Activated CD4-positive, alpha-beta T cell treated with anti-CD3 and anti-CD28 coated beads for 24 hours (primary cell): ENCODE results near the gene SCNN1B.

Experiments
- DNase-seq, 2 donors: peaks; one replicate each; pipeline ENCODE4 v3.0.0-alpha.2; 2020; ENCODE audit warnings: low read depth in 2 of 2

SCNN1B gene

GRCh38 chr16:23321206-23321875, 19.2 kb downstream of the SCNN1B start:
- no peak for DNase-seq

DNA sequence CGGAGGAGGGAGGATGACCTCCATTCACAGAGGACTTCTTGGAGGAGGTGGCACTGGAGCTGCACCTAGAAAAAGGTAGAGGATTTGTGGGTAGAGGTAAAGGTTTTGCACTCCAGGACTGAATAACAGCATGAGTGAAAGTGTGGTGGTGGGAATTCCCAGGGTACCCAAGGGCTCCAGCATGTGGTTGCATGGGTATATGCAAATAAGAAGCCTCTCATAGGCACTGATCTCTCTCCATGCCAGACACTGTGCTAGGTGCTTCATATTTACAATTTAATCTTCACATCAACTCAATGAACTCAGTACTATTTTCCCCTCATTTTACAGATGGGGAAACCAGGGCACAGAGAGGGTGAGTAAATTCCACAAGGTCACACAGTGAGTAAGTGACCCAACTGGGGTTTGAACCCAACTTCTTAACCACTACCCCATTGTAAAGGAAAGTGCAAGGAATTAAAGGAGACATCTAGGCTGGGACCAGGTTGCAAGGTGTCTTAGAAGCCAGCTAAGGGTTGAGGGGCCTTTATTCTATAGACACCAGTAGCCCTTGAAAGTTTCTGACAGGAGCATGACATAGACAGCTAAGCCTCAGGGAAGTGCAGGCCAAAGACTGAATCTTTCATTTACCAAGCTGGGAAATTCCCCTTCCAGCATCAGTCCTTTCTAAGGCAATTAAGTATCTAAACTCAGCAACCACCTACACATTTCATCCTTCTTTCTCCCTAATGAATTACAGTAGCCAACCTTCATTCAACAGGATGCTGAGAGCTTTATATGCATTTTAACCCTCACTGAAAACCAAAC, 21.3 kb downstream of the SCNN1B start:
- DNase-seq: no peak

DNA sequence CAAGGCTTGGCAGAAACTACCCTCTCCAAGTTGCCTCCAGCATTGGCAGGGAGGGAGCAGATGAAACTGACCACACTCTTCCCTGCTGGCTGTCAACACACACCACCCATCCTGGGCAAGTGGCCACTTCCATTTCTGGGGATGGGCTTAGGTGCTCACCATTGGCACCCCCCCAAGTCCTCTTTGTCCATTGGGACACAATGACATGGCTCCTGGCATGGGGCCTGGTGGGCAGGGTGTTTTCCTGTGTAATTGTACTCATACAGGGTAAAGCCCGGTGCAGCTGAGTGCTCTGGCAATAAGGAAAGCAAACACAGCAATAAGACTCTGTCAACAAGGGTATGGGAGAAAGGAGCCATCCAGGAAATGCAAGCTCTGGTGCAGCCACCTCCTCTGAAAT, 22.6 kb downstream of the SCNN1B start:
- no peak for DNase-seq

DNA sequence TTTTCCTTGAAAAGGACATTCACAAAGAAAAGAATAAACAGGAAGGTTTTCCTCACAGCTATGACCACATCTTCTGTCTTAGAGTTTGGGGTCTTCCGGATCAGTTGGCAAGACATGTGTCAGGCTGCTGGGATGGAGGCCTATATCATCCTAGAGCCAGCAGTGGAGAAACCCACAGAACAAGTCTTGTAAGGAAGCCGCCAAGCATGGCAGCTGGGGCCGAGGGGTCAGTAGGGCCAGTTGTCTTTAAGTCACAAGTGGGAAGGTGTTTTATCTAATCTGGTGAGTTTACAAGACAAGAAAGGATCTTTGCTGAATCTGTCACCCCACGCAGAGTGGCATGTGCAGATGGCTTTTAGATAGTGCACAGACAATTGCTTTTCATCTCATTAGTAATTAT, 25.7 kb downstream of the SCNN1B start:
- no peak for DNase-seq

- no peak for DNase-seq
Measured at GRCh38 chr16:23330161-23330560, 28.1 kb downstream of the SCNN1B start.

DNA sequence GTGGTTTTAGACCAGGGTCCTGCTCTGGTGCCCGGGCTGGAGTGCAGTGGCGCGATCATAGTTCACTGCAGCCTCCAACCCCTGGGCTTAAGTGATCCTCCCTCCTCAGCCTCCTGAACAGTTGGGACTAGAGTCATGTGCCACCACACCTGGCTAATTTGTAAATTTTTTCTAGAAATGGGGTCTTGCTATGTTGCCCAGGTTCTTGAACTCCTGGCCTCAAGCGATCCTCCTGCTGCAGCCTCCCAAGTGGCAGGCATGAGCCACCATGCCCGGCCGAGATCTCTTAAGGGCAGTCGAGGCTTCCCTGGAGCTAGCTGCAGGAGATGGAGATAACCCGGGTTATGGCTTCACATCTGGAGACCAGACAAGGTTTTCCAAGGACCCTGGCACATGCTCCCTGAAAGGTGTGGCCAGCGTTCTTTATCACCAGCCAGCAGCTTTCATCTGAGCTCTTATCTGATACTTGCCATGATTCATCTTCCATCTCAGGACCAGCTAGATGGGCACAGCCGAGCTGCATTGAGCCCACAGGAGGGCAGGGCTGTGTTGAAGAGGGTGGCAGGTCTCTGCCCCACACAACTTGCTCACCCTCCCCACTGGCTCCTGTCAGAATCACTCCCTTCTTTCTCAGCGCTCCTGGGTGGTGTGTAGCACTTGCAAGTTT, 28.6 kb downstream of the SCNN1B start:
- no peak for DNase-seq

GRCh38 chr16:23333034-23333579, 31.0 kb downstream of the SCNN1B start:
- no peak for DNase-seq

- no peak for DNase-seq
Measured at GRCh38 chr16:23333831-23334456, 31.8 kb downstream of the SCNN1B start.

DNA sequence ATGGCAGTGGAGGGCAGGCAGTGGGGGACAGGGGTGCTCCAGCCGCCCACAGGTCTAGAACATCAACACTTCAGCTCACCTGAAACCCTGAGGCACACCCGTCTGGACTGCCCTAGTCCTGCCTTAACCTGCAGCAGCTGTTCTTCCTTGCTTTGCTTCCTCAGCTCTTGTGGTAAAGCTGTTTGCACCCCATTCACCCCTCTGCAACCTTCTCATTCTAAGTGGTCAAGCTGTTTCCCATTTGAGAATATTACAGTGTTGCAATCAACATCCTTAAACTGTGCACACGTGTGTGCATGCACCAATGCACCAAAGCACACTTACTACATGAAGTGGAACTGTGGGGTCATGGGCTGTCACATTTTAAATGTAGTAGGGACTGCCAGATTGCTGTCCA, 32.4 kb downstream of the SCNN1B start:
- no peak for DNase-seq

- no peak for DNase-seq
Measured at GRCh38 chr16:23334950-23335349, 32.8 kb downstream of the SCNN1B start.

DNA sequence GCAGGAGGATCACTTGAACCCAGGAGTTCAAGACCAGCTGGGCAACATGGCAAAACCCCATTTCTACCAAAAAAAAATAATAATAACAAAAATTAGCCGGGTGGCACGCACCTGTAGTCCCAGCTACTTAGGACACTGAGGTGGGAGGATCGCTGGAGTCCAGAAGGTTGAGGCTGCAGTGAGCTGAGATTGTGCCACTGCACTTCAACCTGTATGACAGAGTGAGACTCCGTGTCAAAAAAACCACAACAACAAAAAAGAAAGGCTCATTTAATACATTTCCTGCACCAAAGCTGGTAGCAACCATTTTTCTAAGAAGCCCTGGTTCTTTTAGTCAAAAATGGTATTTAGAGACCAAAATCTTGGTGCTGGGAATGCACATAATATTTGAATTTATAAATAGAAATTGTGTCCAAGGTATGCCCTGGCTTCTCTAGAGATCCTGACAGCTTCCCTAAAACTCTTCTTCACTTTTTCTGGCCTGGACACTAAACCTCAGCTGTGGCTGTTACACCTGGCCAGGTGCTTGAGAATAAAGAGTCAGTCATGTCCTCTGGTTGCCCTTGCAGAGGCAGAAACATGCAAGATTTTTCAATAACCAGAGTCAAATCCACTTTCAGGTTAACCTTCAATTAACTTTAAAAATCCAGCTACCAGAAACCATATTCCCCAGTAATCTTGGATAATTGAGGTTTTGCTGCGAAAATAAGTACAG, 35.9 kb downstream of the SCNN1B start:
- no peak for DNase-seq

GRCh38 chr16:23339787-23340186, 37.7 kb downstream of the SCNN1B start:
- DNase-seq: no peak

GRCh38 chr16:23342083-23342640, 40.1 kb downstream of the SCNN1B start:
- DNase-seq: no peak

DNA sequence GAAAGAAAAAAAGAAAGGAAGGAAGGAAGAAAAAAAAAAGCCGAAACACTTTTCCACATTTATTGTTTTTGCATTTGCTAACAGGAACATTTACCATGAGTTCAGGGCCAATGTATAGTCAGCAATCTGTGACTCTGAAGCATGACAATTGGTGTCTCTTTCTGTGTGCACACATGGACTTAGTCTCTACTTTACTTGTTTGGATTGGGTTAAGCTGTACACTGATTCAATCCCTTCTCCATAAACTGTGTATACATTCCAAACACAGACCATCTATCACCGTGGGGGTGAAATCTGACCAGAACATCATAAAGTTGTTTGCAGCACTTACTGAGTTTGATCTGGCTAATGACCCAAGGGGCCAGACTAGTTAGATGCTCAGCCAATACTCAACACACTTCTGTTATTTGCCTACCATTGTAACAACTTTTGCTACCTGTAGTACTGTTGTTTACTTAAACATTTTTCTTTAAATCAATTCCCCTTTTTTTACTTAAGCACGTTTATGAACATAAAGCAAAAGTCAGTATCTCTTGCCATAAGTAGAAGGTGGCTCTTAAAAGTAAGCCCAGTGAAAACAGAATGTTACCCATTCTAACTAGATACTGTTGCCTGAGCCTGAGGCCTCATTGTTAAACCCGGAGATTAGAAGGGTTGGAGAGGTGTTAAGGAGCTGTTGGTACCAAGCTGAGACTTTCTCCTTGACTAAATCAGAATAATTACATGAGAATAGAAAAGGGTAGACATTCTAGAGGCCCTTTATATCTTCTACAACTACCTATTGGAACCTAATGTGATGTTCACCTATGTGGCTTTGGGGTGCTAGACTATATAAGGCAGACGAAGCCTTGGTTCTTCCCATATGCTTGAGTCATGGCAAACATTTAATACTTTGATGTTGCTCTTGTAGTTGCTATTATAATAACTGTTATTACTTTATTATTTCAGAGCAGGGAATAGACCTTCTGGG, 41.8 kb downstream of the SCNN1B start:
- no peak for DNase-seq

DNA sequence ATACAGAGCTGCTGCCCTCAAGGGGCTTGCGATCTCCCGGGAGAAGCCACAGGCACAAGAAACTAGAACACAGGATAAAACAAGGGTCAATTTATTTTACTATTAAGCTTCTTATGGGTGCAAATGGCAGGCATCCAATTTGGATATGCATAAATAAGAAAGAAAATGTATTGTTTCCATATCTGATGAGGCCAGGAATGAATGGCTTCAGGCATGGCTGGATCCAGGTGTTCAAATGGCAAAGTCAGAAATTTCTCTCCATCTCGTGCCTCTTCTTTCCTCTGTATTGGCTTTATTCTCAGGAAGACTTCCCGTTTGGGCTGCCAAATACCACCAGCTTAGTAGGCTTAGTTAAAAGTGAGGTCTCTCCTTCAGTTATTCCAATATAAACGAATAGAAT, 43.1 kb downstream of the SCNN1B start:
- DNase-seq: no peak

- no peak for DNase-seq
Measured at GRCh38 chr16:23348579-23349469, 46.7 kb downstream of the SCNN1B start.

GRCh38 chr16:23351360-23351759, 49.3 kb downstream of the SCNN1B start:
- no peak for DNase-seq

- DNase-seq: no peak
Measured at GRCh38 chr16:23353440-23353839, 51.3 kb downstream of the SCNN1B start.

GRCh38 chr16:23354246-23354645, 52.1 kb downstream of the SCNN1B start:
- DNase-seq: no peak
